Hematopoietic multipotent progenitor cell treated with erythropoietin and hydrocortisone succinate and interleukin-3 and kit ligand, for 15 days (in vitro differentiated cells): Measurements from ENCODE around the gene IL17C.

ENCODE experiments used
- DNase-seq: peaks from one replicate; pipeline ENCODE4 v3.0.0-alpha.2; 2015; ENCODE audit warnings: low spot score

Gene IL17C

DNA sequence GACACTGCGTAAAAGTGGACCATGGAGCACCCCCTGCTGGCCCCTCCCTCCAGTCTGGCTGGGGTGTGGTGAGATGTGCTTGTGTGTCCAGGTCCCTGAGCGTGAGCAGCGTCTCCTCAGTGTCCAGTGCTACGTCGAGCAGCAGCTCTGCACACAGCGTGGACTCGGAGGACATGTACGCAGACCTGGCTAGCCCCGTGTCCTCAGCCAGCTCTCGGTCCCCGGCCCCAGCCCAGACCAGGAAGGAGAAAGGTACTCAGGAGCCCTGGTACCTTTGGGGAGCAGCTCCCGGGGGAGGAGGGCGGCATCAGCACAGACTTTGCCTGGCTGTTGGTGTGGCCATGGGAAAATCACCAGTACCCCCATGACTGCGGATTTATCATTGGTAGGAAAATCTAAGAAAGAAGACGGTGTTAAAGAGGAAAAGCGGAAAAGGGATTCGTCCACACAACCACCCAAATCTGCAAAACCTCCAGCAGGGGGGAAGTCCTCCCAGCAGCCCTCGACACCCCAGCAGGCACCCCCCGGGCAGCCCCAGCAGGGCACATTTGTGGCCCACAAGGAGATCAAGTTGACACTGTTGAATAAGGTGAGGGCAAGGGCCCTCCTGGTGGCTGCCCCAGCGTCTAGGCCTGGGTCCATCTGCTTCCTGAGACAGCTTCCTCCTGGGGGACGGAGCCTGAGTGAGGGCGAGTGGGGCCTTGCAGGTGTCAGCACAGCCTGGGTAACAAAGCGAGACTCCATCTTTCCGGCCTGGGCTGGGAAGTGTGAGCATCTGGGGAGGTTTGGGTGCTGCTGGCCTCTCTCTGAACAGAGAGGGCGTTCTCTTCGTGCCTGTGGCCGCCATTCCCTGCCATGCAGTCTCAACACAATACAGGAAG is 10.6 kb upstream of the IL17C start:
- no peak for DNase-seq

- no peak for DNase-seq
These were observed 9.8 kb upstream of the IL17C start for GRCh38 chr16:88628512-88628974.

DNA sequence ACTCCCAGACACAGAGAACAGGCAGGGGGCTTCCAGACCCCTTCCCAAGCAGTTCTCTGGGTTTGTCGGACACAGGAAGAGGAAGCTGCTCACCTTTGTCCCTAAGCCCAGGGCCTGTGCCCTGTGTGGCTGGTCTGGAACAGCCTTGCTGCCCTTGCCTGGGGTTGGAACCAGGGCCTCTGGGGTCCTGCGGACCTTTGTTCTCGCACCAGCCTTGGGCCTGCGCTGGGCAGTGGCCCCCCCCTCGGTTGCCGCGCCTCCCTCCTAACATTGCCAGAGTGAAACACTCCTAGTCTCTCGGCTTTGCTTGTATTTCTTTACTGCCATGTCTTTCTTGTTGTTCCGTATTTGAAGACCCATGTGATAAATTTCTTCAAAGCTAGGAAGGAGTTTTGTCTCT is 8.5 kb upstream of the IL17C start:
- DNase-seq: no peak

DNA sequence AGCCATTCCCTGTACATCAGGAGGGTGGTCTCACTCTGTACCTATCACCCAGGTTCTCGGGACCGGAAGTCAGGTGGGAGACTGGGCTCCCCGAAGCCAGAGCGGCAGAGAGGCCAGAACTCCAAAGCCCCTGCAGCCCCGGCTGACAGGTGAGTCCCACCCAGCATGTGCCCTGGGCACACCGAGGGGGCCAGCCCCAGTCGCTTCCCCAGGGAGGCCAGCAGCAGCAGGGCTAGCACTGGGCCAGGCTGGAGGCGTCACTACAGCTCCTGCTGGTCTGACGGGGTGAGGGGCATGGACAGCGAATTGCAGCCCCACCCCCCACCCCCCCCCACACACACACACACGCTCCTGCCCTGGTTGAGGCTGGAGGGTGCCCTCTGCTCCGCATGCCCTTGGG is 7.9 kb upstream of the IL17C start:
- no peak for DNase-seq

GRCh38 chr16:88630941-88631340 is 7.4 kb upstream of the IL17C start:
- no peak for DNase-seq

- DNase-seq: no peak
These were observed 7.0 kb upstream of the IL17C start for GRCh38 chr16:88631384-88631783.

DNA sequence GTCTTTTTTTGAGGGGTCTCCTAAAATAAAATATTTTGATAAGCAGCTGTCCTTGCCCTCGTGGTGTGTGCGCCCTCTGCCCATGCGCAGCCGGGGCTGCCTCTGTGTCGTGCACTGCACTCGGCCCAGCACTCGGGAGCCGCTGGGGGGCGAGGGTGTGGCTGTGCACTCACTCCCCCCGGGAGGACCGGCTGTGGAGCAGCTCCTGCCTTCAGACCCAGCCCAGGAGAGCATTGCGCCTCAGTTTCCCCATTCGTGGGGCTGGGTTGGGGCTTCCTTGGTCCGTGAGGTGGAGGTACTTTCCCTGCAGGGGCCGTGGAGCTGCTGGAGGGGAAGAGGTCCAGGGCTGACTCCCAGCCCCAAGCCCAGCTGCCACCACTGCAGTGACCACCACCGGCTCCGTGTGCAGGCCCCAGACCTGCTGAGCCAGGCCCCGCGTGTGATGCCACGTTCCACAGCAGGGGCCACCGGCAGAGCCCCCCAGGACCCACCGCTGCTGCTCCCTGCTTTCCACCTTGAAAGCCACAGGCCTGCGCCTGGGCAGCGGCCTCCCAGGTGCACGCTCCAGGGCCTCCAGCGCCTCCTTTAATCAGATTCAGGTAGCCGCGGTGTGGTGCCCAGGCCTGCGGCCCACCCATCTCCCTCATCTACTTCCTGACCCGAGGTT is 6.3 kb upstream of the IL17C start:
- no peak for DNase-seq

- DNase-seq: no peak
These were observed 5.8 kb upstream of the IL17C start for GRCh38 chr16:88632587-88632930.

- no peak for DNase-seq
These were observed 4.7 kb upstream of the IL17C start for GRCh38 chr16:88633684-88634140.

DNA sequence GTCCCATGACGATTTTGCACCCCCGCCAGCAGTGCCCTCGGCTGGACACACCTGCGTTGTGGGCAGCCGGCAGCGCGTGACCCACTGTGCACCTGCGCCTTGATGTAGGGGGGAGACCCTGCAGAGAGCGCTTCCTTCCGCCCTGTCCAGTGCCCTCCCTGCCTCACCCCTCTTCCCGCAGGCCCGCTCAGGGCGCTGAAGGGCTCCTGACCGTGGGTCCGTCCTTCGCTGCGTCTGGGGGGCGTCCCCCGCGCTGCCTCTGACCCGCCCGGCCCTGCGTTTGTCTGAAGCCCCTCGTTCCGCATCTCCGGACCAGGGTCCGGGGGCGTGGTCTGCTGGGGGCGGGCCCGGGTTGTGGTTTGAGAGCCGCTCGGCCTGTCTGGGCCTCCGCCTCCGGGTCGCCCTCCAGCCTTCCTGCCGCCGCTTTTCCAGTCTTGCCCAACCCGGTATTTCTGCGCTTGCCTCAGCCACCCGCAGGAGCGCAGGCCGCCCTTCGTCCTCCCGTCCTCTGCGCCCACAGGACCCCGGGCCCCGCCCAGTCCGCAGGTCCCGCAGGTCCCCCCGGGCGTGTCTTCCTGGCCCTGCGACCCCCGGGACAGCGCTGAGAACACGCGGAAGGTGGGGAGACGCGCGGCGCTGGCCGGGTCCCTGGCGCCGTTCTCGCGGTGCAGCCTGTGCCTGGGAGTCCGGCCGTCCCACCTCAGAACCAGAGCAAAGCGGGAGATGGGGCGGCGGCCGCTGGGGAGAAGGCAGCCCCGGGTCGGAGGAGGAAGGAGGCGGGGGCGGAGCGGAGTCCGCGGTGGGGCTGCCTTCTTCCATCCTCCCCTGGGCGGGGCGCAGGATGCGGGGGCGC is 4.0 kb upstream of the IL17C start:
- no peak for DNase-seq

DNA sequence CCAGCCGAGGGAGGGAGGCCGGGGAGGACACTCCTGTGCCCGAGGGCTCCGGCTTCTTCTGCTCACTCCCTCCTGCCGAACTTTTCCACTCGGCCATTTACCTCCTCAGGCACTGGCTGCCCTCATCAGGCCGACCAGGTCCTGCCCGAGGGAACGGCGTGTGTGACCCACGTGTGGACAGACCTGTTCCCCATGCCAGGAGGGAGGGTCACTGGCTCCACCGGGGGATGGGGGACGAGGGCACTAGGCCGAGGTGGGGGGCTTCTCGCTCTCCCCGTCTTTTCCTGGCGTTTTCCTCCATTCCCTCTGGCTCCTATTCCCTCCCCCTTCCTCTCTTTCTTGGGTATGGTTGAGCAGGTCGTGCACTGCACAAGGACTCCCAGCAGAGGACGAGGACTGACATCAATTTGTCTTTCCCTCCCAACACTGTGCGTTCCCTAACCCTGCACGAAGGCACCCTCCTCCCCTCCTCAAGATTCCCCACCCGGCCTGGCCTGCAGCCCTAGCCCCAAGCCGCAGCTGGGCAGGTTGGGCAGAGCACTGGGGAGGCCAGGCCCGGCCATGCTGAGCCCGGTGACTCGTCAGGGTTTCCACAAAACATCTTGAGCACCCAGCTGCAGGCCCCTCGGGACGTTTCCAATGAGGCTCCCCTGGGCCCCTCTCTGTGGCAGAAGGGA is 3.2 kb upstream of the IL17C start:
- DNase-seq: no peak

- DNase-seq: no peak
These were observed 2.6 kb upstream of the IL17C start for GRCh38 chr16:88635671-88636319.

DNA sequence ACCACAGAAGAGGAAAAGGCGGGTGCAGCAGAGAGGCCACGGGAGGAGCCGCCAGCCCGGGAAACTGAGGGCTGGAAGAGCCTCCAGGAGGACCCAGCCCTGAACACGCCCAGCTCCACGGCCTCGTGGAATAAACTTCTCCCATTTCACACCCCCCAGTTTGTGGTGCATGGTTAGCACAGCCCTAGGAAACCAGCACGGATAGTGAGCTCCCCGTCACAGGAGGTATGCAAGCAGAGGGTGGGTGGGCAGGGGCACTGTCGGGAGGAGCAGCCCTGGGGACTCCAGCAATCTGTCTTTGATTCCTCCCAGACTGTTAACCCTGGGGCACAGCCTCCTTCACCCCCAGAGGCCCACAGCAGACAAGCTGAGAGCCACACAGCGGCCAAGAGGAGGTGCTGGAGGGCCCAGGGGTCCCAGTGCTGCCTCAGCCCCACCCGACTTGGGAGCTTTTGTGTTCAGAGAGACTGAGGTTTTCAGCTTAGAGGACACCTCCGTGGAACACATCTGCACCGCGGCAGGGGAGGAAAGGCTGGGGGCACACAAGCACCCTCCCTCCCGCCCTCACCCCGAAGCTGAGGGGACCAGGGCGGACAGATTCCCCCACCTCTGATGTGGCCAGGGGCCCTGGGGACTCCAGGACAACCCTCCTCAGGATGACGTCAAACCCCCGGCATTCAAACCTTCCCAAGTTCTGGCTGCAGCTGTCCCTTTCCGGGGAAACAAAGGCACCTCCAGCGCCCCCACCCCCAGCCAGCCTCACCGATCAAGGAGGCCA is 1.7 kb upstream of the IL17C start:
- DNase-seq: no peak

- DNase-seq: no peak
These were observed 1.1 kb downstream of the IL17C start for GRCh38 chr16:88639231-88640038.

DNA sequence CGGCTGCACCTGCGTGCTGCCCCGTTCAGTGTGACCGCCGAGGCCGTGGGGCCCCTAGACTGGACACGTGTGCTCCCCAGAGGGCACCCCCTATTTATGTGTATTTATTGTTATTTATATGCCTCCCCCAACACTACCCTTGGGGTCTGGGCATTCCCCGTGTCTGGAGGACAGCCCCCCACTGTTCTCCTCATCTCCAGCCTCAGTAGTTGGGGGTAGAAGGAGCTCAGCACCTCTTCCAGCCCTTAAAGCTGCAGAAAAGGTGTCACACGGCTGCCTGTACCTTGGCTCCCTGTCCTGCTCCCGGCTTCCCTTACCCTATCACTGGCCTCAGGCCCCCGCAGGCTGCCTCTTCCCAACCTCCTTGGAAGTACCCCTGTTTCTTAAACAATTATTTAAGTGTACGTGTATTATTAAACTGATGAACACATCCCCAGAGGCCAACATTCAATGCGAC is 1.7 kb downstream of the IL17C start:
- DNase-seq: no peak

DNA sequence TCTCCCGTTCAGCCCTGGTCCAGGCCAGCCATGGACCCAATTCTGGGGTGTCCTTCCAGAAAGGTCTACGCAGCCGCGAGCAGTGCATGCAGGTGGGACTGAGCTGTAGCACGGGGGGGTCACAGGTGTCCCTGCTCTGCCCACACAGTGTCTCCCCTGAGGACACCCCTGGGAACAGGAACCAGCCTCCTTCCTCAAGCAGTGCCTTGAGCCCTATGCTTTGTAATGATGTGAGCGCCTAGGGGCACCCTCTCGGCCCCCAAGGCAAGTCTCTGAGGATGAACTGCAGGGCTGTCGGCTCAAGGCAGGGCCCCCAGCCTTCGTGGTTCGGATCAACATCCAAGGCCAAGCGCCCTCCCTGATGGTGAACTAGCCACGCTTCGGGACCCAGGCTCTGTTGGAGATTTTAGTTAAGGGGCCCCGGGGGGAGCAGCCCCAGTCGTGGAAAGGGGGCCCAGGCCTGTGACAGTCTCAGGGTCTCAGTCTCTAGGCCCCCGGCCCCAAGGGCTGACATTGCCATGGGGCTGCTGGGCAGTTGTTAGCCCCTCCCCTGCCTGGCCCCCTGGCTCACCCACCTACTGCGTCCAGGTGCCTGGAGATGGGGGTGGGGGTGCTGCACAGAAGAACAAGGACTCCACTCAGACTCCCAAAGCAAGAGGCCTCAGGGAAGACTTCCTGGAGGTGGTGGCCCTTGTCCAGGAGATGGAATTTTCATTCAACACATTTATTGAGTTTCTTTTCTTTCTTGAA is 2.3 kb downstream of the IL17C start:
- no peak for DNase-seq

- no peak for DNase-seq
These were observed 4.7 kb downstream of the IL17C start for GRCh38 chr16:88642881-88643643.

DNA sequence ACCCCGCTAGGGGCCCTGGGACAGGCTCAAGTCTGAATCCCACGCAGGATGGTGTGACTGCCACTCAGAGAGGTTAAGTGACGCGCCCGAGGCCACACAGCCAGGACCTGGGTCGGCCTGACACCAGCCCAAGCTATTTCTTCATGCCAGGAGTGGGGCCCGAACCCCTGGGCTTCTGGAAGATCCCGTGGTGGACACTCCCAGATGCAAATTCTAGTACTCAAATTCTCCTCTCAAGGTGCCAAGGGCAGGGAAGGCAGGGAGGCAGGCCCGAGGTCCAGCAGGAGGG is 5.2 kb downstream of the IL17C start:
- no peak for DNase-seq
